Activated CD4-positive, CD25-positive, alpha-beta regulatory T cell treated with anti-CD3 and anti-CD28 coated beads, Interleukin-2, amount 50 U/mL, for 72 hours (primary cell): ENCODE measurements around the gene FILIP1L.

Source experiments
- DNase-seq: peaks from one replicate; pipeline ENCODE4 v3.0.0; 2021

FILIP1L gene

DNA sequence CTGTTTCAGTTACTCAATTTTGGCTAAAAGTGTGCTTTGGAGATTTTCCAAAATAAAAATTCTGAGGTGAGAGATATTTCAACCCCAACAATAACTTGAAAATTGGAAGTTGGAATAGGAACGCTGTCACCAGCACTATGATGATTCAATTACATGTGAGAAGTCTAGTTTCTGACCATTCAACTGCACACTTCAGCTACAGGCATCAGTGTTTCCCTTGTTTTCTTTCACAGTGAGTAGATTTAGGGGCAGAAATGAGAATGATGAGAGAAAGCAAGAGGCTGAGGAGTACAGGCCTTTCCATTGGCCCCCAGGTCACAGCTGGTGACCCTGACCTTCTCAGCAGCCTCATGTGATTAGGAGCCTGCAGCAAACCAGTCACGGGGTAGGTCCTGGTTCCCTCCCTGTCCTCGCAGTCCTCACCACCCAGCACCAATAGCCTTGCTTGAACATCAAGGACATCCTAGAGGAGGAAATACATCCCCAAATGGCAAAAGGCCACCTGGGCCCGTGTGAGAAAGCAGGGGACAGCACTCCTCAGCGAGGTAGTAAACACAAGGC lies 10.0 kb upstream of the FILIP1L start:
- no peak for DNase-seq

DNA sequence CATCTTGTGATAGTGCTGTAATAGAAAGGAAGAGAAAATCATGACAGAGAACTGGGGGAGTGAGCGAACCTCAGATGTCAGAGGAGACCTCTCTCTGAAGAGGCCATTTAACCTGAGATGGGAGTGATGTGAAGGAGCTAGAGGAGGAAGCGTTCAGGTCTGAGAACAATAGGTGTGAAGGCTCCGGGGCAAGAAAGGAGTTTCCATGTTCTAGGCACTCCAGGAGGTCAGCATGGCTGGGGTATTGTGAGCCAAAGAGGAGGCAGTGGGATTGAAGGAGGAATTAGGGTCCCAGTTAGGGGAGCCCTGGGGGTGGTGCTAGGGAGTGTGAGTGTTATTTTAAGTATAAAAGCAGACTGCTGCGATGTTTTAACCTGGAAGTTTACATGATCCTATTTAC lies 8.8 kb upstream of the FILIP1L start:
- DNase-seq = no peak

DNA sequence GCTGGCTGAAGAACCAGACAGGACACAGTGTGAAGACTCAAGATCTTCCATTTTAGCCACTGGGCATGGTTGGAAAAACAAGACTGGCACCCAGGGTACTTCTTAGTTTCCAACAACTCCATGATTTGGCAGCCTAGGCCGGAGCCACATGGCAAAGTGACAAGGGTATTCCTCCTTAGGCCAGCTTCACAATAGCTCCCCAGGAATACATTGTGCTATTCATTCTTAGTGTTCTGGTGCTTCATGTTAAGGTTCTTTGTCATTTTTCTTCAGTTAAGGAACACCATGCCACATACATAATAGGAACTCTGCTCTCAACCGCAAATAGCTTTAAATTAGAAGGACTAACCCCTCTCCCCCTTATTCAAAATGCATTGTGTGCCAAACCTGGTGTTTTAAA lies 8.0 kb upstream of the FILIP1L start:
- DNase-seq = no peak

DNA sequence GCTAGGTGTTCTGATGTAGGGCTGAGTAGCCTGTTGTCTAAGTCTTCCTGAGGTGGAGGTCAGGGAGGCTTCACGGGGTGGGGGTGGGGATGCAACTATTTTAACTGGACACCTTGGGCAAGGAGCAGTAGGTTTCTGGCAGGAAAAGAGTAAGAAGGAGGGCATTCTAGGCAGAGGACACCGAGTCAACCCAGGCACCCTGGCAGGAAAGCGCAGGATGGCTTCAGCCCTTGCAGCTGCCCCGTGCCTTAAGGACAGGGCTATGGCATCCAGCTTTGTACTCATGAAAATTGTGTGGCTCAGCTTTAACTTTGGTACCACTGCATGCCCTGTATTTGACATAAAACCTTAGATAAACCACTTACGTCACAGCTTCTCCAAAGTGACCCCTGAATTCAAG lies 6.4 kb upstream of the FILIP1L start:
- no peak for DNase-seq

DNA sequence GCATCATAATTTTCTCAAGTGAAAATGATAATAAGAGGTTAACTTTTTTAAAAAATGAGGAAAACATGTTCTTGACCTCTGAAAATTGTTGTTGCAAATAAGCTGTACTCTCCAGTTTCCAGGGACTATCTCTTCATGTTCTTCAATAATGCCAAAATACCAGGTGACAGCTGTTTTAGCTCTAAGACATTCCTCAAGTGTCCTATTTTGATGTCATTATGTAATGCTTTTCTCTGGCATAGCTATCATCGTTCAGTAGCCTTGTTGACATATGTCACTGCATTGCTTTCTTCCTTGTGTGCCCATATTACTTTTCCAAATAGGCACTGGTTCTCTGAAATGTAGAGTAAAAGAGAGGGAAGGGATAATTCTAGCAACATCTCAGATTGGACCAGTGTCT lies 5.7 kb upstream of the FILIP1L start:
- DNase-seq = no peak

DNA sequence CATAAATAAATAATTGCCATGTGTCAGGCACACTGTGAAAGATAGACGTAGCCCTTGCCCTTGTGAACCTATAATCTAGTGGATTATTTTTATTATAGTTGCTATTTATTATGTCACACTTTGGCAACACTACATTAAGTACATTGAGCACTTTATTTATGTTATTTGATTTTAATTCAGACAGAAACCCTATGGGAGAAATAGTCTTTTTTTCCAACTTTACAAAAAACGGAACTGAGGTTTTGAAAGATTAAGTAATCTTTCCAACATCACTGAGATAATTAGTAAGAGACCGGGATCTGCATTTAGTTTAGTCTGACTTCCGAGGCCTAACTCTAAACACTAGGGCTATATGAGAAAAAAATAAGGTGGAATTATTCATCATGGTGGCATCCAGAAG lies 2.8 kb upstream of the FILIP1L start:
- no peak for DNase-seq

DNA sequence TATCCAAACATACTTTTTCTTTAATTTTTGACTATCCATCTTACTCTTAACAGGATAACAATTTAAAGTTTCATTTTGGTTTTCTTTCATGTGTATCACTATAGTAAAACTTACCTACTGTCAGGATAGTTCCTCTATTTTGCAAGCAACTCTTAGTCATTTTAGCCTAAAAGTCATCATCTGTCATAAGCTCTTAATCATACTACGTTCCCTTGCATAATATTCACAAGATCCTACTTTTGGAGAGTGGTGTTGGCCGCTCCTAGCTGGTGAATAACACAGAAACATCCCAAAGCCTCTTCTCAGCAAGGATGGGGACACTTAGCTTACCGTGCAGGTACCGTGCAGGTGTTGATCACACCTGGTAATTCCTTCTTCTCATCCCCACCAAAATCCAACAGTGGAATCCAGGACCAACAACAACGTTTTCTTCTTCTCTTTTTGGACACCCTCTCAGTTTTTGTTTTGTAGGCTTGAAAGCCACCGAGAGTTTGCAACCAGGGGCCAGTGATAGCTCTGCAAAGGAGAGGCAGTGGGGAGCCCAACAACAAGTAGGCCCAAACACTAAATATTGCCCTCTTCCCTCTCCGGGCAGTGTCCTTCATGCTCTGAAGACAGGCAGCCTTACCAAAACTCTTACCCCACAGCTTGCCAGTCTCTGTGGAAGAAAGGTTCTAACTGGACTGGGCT lies 433 bp downstream of the FILIP1L start:
- DNase-seq = no peak

DNA sequence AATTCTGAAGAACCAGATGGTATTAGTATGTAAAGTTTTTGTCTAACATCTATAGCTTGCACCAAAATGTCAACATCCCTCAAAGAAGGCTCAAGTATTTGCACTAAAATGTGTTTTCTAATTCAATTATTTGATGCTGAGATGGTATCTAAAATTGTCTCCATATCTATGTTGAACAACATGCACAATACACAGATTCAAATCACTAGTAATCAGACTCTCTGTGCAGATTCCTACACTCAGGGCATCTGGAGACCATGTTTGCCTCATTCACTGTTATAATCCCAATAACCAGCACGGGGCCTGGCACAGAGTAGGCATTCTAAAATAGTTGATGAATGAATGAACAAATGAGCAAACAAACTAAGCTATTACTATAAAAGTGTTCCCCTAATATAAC lies 2.6 kb downstream of the FILIP1L start:
- no peak for DNase-seq

DNA sequence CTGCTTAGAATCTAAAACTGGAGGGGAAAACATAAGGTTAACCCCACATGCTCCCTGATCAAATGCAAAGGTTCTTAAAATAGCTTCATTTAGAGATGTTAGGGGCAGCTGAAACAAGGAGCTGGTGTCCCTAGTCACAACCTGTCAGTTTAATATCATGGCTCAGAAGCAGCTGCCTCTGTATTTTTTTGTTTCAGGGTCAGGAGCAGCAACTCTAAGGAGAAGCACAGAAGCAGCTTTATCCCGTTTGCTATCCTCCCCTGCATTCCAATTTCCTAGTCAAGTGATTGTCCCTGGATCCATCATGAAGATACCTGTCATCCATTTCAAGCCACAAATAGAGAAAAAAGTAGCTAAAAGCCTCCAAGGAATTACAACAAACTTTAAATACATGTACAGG lies 4.1 kb downstream of the FILIP1L start:
- no peak for DNase-seq

DNA sequence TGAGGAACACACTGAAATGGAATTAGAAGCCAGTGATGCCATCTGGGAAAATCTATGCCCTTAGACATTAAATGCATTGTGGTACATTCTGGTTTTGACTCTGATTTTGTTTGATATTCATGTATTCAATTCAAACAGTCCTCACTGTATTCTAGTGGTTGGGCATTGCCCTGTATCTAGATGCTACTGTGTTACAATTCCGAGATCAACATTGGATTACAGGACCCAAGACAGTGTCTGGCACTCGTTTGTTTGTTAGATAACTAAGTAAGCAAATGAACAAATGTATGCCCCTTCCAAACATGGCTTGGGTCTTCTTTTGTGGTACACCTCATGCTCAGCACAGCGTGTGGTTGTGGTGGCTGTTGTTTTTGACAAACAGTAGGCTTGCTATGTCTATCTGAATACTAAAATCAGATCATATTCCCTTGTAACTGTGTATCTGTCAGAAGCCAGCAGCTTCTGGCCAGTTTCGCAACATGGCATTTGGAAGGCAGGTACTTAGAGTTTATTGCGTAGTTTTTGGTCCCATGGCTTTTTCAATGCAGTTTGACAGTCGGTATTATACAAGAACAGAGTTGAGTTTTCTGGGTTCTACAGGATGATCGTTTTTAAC lies 5.7 kb downstream of the FILIP1L start:
- no peak for DNase-seq

DNA sequence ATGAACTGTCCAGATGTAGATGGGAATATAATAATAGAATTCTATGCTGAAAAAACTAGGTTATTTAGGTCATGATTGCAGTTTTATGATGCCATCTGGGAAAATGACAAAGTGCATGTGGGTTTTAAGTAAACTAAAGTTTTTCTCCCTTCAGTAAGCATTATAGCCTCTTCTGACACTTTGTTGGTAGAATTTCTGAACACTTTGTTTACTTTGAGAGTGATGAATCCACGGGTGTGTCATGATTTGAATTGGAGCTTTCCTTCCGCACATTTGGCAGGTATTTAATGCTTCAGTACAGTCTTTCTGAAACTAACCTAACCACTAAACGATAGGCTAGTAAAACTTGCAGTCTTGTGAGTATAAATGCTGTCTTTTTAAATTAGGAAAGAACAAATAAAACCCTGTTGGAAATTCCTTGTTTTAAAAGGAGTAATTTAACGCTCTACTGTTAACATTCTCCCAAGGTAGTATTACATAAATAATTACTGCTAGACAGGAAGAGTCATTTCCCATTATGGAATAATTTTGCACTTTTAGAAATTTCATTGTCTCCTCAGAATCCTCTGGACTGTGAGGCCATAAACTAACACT lies 7.0 kb downstream of the FILIP1L start:
- DNase-seq = no peak

DNA sequence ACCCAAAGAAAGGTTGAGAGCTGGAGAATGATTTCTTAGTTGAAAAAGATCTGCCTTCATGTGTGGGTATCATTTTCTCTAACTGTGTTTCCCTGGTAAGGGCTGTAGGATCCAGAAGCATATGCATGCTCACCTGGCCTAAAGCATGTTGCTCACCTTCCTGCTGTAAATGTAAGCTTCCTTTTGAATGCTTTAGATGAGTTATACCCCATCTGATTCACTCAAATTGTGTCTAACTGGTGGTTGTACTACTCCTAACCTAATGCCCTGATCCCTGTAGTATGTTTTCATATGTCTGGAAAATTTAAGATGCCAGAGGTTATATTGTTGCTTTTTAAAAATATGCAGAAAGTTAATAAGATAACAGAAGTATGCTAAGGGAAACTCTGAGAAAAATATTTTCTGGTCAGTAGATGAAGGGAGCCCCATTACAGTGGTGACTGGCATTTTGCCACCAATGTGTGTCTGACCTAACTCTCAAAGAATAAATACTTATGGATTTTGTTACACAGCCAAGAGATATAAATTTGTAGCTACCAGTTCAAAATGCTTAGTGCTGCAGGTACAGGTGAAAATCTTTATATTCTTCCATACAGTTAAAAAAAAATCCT lies 7.7 kb downstream of the FILIP1L start:
- no peak for DNase-seq

DNA sequence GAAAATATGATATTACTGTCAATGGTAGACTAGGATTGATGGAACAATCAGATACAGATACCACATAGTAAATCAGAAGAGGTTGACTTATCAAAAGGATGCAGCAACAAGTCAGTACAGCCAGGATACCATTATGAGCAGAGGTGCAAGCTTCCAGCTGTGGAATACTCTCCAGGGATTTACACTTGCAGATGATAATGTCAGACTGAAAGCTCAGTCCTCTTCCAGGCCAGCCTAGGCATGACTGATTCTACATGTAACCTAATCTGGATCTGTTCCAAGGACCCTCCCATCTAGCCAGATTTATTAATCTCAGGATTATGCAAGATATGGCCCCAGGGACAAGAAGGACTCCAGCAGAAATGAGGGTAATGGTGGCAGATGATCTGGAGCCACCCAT lies 8.2 kb downstream of the FILIP1L start:
- no peak for DNase-seq

DNA sequence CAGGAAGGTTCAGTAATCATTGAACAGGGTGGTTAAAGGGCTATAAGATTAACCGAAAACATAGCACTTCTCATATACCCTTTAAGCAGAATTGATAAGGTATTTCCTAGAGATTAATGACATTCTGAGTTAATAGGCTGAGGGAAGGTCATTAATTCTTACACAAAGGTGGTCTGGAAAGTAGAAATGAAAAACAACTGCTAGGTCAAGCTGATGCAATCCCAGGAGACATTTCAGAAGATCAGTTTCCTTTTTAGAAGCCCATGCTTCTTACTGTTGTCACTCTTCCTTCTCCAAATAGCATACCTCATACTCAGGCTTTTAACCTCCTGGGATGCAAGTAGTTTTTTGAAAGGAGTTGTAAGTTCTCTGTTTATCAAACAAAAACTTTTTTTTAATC lies 8.8 kb downstream of the FILIP1L start:
- no peak for DNase-seq

DNA sequence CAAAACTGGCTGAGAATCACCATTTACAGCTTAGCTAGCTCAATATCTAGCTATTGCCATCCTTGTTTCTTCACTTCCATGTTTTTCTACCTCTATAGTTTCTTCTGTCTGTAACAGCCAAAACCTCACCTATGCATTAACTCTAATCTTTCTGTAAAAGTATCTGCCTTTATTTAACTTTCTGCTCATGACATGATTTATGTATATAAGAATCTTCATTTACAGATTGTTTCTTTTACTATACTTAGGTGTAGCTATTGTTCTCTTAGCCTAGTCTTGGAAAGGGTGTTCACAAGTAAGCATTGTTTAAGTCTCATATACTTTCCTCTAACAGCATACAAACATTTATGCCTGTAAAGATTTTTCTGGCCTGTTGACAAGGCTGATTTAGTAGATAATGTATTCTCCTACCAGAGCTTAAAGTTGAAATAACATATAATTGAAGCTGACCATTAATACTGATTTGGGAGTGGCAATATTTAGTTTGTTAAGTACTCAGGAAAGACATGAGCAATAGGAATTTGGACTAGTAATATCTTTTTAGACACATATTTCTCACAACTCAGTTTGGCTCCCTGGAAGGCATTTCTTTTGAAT lies 9.4 kb downstream of the FILIP1L start:
- DNase-seq = no peak

DNA sequence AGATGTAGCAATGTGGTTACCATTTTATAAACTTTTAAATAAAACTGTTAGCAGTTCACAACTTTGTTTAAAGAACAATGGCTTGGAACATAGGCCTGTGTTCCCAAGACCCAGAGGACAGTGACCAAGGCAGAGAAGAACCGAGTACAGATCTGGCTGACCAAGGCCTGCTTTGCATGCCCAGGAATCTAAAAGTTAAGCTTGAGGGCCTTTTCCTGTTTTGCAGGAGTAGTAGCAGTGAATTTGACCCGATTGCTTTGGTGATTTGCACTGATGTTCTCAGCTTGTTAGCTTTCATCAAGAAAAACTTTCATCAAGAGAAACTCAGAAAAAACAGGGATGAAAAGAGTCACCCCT lies 9.9 kb downstream of the FILIP1L start:
- DNase-seq = no peak

DNA sequence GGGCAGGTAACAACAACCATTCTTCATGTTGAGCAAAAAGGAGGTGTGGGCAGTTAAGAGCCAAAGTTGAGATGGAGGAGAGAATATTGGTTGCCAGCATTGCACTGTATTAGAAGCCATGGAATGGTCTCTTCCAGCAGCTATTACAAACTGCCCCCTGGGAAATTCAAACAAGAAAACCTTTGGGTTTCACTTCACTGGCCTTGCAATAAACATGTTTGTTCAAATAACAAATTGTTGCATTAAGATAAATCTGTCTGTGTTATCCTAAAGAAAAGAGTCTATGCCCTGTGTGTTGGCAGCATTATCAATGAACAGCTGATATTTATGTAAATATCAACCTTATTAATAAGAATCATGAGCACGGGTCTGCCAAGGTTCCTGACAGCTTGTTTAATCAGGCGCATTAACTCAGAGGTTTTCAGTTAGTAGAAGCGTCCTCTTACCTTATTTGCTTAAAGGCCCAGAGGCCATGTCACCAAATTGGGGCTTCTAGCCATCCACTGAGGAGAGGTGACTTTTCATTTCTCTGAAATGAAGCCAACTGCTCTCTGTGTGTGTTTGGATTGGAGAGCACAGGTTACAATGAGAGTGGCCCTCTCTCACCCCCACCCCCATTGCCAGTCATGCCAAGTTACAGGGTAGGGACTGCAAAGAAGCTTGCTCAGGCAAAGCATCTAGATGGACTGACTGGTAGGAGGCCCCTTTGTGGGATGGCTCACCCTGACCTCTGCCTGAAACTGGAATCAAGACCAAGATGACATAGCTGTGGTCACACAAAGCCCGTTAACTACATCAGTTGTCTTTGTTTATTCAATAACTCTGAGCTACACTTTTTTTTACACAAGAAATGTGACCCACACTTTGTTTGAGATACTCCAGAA lies 10.5 kb downstream of the FILIP1L start:
- DNase-seq = no peak

DNA sequence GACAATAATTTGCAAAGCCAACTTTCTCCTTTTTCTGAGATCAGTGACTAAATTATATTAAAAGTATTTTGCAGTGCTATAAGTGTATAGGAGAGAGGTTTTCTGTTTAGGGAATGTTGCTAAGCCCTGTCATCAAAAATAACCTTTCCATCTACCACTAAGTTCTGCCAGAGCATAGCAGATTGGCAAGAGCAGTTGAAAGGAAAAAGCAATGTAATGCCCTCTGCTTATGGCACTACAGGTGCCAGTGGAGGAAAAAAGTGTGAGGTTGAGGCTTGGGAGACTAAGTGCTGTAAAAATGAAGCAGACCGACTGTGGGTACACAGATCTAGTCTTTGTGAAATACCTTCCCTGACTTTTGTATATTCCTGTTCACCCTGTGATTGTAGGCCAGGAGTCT lies 11.5 kb downstream of the FILIP1L start:
- DNase-seq = no peak

DNA sequence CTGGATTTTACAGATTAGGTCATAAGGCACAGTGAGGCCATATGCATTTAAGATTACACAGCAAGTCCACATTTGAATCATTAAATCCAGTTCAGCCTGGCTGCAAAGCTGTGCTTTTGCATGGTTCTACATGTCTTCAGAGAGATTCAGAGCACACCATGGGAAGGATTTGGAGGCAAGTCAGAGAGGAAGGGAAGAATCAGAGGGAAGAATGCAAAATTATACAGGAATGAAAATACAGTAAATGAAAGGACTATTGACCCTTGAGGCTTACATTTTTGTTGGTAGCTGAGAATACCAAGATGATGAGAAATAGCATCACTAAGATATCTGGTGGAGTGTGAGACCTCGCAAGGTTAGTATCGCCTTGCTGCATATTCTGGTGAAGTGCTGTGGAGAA lies 13.9 kb downstream of the FILIP1L start:
- DNase-seq = no peak

DNA sequence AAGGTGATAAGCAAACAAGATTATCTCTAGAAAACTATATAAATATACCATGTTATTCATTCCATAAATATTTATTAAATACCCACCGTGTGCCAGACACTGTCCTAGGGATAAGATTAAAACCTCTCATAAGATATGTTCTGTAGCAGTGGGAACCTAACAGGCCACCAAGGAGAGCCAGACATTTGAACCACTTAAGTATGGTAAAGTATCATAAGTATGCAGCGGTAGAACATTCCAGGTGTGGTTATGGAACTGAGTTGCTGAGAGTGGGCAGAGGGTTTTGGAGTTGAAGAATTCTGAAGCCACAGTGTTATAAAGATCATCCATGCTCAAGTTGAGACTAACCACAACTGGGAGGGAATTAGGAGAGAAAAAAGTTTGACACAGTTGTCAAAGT lies 14.7 kb downstream of the FILIP1L start:
- DNase-seq = no peak

DNA sequence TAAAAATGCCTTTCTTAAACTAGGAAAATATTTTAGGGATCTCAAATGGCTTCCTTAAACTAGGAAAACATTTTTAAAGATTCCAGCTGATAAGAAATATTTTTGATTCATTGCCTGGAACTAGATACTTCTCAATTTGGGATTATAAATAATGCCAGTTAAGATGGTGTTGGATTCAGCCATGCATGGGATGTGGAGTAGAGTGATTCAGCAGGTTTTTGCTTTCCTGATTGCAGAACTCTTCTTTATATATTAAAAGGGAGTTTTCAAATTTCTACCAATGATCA lies 15.6 kb downstream of the FILIP1L start:
- DNase-seq = no peak

DNA sequence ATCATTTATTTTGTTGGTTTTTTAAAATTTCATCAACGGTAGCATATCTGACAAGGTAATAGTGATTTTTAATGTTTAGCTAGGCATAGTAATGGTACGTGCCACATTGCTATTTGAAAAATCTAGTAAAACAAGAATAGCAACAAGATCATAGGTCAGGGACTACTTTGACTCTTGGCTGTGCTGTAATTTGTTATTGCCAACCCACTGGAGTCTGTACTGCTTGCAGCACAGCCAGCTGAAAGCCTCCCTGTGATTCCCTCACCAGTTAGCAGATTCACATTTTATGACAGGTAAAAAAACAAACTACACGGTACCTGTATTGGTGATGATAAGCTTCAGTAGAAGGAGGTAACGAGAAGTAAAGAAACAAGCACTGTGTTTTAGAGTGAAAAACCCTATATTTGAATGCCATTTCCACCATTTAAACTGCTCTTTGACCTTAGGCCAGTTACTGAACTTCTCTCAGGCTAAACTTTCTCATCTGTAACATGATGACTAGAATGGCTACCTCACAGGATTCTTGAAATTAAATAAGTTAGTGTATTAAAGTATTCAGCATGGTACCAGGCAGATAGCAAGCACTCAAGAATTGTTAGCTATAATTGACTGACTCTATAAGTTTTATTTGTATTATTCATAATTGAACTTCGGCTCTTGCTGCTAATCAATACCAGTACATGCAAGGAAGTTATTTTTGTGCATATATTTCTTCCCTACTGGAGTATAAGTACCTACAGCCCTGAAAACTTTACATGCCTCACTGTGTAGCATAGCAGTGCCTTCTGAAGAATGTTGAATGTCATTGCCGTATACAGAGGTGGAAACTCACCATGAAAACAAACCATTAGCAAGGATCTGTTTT lies 16.1 kb downstream of the FILIP1L start:
- no peak for DNase-seq
